Activated CD8-positive, alpha-beta memory T cell treated with anti-CD3 and anti-CD28 coated beads for 48 hours (primary cell): ENCODE data around the gene RCAN1.
A peak's percentile ranks its signal among the peaks of the same experiment; 100 is the strongest.

Source experiments
- DNase-seq, 3 experiments: peaks; one replicate each; pipeline ENCODE4 v3.0.0-alpha.2; 2020; ENCODE audit warnings: low read depth in 2 of 3, low spot score in 2 of 3

The RCAN1 gene

DNA sequence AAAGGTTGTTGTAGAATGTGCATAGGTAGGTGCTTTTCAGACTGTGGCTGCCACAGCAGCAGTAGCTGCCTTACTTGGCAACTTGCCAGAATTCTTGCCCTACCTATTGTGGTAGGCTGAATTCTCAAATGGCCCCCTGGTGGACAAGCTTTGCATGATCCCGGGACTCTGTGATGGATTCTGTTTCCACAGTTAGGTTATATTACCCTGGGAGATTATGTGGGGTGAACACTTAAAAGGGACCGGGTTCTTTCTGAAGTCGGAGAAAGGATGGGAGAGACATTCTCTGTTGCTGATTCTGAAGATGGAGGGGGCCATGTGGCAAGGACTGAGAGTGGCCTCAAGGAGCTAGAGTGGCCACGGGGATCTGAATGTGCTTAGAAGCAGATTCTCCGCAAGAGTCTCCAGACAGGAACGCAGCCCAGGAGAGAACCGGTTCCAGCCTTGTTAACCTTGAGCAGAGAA lies 70.8 kb downstream of the RCAN1 start:
- peak in 1 of 3 experiments; percentile 27 for DNase-seq

DNA sequence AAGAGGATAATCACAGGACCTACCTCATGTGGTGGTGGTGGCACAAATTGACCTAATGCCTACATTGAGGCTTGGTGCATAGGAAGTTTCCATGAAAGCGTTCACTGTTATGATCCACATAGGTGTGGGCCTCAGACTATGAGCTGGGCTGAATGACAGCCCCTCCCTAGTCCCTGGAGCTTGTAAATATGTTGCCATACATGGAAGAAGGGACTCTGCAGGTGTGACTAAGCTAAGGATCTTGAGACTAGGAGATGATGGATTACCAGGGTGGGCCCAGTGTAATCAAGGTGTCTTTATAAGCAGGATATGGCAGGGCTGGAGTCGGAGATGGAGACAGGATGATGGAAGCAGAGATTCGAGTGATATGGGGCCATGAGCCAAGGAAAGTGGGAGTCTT lies 71.9 kb downstream of the RCAN1 start:
- DNase-seq = no peak

DNA sequence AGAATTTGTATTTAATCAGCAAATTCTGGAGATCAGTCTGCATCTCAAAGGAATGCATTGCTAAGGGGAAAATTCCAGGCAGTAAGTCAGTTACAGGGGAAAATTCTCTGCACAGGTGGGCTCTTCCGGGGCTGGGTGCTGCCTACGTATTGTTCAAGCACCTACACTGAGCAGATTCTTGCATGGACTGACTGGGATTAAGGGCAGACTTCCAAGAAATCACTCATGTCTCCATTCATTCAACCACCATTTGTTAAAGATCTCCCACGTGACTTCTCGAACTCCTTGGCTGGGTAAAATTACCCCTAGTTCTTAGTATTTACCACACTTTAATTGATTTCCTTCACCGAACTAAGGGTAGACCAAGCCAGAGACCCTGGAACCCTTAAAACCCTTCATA lies 74.7 kb downstream of the RCAN1 start:
- DNase-seq = no peak

DNA sequence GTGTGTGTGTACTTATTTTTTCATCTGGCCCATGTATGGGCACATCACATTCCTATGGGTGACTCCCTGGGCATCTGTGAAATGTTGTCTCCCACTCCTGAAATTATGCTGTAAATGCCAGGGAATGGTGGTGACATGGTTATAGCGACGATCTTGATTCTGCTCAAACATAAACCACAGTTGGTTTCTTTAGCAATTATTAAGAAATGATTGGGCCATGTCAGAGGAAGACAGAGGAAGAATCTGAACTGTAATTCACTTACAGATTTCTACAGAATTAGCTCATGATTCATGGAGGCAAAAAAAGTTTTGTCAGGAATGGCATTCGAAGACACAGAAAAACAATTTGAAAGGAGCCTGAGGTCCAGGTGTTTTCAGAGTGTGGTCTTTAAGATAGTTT lies 77.1 kb downstream of the RCAN1 start:
- no peak for DNase-seq

DNA sequence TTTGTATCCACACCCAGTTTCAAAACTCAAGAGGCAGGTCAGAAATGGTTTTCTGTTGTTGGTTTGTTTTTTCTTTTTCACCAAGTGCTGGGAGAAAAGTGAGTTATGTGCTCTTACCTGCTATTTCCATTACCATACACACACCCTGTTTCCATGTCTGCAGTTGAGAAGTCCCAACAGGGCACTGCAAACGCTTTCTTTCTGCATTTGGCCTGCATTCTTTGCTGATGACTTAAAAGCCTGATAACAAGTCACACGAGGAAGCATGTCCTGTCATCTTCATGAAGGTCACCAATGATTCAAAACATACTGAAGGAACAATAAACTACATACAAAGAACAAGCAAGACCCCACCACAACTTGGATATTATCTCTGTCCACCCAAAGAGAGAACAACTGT lies 78.1 kb downstream of the RCAN1 start:
- DNase-seq = no peak

DNA sequence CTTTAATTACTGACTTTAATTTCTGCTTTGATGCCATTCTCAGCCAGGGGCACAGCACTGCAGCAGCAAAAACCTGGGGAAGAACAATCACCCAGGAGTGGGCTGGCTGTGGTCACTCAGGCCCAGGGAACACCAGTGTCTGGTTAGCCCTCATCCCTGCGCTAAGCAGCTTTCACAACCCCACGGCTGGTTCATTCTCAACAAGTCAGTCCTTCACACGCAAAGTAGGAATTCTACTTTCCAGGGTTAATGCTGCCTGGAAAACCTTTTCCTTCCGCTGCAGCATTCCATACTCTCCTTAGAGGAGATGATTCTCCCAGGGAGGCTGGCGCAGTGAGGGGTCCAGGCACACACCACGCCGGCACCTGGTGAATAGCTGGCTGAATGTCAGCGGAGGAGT lies 78.6 kb downstream of the RCAN1 start:
- DNase-seq = no peak

DNA sequence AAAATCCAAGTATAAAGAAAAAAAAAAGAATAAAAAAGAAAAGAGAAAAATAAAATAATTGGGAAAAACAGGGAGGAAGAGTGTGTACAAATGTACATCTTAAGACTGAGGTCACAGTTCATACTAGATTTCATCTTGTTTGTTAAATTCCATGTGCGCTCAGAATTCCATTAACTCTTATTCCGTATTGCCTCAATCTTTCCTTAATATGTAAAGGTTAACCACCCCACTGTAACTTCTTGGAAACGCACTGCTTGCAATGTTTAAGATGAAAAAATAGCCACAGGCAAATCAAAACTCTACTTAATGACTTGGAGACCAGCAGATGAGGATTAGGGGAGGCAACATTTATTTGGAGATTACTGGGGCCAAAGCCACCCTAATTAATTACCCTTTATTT lies 79.0 kb downstream of the RCAN1 start:
- DNase-seq = no peak

DNA sequence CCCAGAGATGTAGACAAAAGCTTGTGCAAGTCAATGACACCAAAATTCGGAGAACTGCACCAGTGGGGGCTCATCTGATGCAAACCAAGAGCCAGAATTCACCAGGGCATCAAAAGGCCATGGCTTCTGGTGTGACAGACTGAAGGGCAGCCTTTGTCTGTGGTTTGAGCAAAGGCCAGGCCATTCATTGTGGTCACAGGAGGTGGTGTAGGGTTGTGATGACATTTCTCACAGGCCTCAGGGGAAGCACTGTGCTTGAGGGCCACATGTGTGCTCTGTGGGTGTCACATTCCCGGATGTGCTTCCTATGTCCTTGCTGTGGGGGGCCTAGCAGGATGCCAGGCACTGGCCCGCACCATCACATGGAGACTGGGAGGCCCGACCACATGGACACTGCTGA lies 80.4 kb downstream of the RCAN1 start:
- DNase-seq = no peak

DNA sequence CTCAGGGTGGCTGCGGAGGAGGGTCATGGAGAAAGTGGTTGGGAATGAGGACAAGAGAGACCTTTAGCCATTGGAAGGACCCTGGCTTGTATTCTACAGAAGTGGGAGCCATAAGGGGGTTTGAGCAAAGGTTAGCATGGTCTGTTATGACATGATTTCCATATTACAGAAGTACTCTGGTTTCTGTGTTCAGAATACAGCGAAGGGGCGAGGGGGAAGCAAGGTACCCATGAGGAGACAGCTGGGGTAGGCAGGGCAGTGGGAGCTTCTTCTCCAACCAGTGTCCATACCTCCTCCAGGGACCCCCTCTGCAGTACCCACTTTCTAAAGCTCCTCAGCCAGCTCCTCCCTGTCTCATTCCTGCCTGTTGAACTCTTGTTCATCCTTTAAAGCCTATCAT lies 81.0 kb downstream of the RCAN1 start:
- DNase-seq = no peak

DNA sequence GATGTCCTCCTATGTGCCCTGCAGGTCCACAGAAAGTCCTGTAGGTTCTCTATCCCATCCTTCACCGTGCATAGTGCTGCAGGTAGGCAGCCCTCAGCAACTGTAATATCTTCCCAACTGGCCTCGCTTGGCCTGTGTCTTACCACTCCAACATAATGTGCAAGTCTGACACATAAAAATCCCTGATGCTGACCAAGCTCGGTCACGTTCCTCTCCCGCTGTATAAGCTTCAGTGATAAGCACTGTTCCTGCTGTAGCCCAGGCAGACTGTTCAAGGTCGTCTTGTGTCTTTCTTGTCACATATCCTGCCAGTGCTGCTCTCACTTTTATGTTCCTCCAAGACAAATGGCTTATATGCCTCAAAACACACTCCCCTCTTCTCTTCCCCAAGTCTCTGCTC lies 83.5 kb downstream of the RCAN1 start:
- no peak for DNase-seq

DNA sequence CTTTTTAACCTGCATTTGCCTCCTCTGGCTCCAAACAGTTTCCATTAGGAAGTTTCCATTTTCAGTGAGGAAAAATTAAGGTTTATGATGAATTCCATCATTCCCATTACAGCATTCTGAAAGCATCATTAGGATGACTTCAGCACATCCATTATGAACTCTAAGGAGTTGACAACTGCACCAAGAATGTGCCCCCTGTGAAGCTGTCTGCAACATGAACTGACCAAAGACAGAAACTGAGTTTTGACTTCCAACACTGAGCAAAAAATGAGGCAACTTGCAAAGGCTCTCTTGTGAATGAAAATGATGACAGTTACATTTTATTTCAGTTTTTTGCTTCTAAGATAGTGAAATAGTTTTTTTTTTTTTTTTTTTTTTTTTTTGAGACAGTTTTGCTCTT lies 84.7 kb downstream of the RCAN1 start:
- DNase-seq = no peak

DNA sequence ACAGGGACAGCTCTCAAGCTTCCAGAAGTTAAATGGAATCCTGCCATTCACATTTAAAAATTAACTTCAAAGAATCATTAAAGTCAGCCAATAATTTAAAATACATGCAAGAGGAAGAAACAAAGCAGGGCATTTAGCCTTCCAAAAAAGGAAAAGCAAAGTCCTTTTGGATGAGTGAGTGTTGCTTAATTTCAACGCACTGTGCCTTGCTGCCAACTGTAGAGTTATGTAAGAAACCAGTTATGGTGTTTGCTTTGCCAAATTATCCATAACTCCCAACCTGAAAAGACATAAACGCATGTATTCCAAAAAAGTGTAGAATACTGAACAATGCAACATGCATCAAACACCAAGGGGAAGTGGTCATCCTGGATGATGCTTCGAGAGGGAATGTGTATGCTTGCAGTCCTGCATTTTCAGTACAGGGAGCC lies 86.8 kb downstream of the RCAN1 start:
- DNase-seq = no peak

DNA sequence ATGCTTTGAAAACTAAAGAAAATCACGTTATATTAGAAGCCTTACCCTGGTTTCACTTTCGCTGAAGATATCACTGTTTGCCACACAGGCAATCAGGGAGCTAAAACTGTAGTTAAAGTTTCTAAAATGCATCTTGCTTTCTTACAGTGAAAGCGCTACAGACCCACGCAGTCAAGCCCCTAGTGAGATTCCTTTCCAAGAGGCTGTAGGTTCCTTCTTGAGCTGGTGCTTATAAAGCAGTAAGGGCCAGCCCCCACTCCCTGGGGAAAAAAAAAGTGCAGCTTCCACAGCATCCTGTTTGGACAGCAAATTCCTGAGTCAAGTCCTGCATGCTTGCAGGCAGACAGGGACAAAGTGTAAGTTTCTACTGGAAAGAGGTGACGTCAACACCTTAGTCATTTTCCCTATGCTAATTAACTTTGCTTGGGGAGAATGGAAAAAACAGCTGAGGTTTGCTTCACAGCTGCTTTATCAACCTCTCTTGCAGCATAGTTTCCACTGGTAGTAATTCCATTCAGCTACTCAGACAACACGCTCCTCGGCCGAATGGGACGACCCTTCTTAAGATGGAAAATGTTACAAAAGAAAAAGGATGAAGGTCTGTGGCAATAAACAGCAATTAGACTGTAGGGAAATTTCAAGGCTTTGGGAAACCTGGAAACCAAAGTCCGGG lies 88.2 kb downstream of the RCAN1 start:
- DNase-seq = peak in 1 of 3 experiments; percentile 13

DNA sequence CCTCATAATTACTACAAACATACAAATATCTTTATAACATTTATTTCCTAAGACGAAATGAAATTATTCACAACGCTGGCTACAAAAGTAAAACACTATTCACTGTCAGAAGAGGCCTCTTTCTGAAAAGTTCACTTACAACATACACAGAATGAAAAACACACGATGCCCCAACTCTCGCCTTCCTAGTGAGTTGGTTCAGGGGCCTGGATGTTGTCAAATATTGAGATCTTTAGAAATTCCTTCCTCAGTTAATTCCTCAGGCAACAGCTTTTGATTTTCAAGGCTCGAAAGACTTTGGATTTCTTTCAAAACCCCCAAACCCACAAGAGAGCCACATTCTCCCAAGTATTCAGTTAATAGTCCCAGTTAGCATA lies 88.7 kb downstream of the RCAN1 start:
- no peak for DNase-seq

DNA sequence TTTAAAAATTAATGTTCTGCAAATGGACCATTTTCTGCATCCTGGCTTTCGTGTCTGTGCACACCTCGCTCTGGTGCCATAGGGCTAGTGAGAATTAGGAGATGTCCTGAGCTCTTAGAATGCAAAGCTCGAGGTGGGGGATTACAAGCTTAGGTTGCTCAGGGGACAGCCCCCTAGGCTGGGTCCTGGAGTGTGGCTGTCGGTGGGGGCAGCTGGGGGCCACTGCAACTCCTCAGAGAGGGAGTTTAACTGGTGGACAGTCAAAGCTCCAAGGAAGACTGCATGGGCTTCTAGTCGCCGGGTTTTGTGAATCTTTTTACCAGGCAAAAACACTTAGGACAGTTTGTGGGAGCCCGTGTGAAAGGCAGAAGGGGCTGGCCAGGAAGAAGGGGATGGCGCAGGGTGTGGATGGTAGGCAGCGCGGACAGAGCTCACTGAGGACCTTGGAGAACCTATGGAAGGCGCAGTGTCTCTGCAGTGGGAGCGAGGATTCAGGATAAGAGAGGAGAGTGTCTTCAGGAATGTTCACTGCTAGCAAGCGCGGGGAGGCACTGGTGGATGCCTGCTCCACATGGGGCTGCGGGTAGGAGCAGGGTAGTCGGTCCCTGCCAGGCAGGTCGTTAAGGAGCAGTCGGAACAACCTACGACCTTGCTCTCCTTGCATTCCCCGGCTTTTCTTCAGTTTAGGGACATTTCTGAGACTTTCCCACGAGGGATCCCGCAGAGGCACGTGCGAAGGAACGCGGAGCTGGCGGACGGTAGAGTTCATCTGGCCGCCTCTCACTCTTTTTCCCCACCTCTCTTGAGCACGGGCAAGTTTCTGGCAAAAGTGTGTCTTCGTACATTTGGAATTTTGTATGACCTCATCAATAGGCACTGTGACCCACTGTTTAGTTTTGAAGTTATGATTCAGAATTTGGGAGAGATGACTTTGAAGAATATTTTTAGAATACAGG lies 90.0 kb downstream of the RCAN1 start:
- no peak for DNase-seq

DNA sequence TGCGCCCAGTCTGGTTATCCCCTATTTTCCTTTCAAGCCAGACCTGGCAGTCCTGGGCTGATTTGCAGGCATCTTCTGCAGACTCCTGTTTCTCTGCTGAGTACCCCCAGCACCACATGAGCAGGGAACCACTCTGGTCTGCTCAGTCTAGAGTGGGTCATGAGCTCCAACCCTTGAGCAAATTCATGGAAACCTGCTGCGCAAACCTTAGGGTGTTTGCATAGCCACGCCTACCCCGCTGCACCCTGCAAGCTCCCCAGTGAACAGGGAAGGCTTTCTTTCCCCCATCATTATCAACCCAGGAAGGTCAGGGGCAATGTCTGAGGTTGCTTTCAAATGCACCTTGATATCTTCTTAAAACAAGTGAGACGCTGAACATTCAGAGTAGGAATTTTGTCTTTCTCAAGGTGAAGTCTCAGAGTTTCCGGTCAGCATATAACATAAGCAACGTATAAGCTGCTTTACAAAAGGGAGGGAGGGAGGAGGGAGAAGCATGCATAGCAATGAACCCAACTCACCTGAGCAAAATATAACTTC lies 91.8 kb downstream of the RCAN1 start:
- no peak for DNase-seq

DNA sequence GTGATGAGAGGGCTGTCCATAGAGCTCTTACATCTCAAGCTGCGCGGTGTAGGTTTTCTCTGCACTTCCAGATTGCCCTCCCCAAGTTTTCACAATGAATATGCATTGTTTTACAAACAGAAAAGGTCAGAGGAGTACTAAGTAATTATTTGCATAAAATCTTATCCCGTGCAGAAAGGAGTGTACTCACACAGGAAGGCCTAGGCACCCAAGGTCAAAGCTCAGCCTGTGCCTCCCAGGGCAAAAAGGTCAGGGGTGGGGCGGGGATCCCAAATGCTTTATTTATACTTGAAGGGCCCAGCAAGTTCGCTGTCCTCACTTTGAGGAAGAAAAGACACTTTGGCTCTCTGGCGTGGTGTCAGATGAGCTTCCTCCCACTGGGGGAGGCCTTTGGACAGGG lies 92.6 kb downstream of the RCAN1 start:
- no peak for DNase-seq

DNA sequence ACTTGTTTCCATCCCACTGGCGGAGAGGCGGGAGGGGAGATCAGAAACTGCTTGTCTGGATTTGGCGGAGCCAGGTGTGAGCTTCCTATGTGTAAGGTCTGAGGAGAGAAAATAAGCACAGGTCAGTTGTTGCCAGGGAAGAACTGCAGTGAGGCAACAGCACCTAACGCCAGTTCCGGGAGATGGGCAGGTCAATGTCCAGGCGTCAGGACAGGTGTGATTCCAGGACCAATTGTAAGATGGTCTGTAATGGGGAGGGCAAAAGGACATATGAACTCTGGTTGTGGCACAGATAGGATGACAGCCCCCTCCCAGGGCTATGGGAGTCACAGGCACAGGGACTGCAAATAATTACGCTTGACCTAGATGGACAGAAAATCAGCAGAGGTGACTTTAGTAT lies 93.4 kb downstream of the RCAN1 start:
- no peak for DNase-seq

DNA sequence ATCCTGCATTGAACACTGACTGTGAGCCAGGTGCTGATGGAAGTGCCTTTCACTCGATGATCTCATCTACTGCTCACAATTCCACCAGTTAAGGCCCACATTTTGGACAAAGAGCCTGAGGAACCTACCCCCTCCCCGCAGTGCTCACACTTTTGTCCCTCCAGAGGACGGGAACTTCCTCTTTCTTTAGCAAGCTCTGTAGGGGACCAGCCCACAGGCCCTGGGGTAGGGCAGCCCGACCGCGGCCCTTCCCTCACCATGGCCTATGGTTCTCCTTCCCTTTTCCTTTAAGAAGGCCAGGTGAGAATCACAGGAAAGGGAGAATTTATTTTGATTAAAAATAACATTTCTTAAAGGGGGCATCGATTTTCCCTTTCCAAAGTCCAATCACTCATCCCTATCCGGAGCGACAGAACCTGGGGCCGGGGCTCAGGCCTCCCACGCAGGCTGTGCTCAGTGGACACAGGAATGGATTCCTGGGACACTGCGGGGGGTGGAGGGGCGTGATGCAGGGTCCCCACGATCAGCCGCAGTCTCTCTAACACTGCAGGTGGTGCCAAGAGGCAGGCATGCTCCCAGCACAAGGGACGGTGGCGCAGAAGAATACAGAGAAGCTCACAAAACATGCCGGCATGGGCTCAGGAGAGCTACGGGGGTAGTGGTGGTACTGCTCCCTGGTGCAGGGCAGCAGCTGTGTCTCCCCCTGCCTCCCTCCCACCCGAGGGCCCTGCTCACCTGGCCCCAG lies 94.0 kb downstream of the RCAN1 start:
- no peak for DNase-seq

DNA sequence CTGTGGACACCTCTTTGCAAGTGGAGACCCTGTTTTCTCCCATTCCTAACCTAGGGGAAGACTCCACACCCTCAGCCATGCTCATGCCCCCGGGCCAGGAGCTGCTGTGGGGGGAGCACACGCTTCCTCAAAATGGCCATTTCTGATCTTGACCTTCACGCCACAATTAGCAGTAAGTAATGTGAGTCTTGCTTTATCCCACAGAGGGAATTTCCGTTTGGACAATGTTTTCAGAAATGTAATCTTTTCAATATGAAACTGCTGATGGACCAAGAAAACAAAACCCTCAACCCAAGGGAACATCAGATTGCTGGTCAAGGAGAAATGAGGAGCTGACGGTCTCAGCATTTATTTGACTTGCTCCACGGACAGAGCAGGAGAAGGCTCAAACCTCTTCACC lies 94.6 kb downstream of the RCAN1 start:
- no peak for DNase-seq

DNA sequence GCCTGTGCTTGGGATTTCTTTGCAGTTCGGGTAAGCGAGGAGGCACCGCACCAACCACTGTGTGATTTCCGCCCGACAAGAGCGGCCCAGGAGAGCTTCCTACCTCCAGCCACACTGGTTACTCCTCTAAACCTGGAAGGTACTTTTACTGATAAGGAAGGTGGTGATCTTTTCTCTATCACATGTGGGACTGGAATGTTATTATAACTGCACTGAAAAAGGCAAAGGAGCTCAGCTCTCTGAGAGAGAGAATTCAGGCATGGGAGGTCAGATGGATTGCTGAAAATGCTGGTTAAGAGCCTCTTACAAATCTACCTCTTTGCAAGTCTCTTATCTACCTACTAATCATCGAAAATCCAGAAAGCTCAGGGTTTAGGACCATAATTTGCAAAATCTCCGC lies 95.2 kb downstream of the RCAN1 start:
- no peak for DNase-seq

DNA sequence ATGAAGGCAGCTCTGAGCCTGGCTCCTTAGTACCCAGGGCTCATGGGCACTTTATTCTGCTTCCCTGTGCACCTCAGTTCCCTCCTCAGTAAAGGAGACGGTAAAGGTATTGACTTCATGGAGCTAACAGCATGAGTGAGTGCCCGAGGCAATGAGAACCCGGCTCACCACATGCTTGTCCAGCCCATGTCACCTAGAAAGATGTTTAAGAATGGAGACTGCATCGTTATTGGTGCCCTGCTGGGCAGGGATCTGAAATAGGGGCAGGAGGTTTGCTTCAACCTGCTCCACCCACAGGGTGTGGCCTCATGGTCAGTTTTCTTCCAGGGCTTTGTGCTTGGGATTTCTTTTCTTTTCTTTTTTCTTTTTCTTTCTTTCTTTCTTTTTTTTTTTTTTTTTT lies 95.9 kb downstream of the RCAN1 start:
- DNase-seq = no peak
